ENCODE results near the gene BCL2. TPM values are rescaled to one million over a fixed set of nuclear protein-coding genes. Genes with fewer than 3 reads are reported as not detected.
A peak's percentile ranks its signal among the peaks of the same experiment; 100 is the strongest.

The BCL2 gene
- total and polyA plus RNA-seq, 8 donors: 6.3 to 11.3 (median 10.8) TPM

- intact Hi-C loops (cut with DNase I): no loop called here
- no peaks in the 10 kb centered on the region for H3K27me3 ChIP-seq
- H3K27ac ChIP-seq: no peak overlapping the region
- DNase-seq: no peak
- no peak overlapping the region for H3K4me3 ChIP-seq
- TF ChIP-seq CTCF (IDR thresholded peaks at IDR 0.05): no peak
- H3K9me3 ChIP-seq: no peaks in the 10 kb centered on the region
- H3K36me3 ChIP-seq: no peaks in the 10 kb centered on the region
- ATAC-seq: no peak
- peaks cover 9 to 33% of the 10 kb centered on the region in 2 donors for H3K4me1 ChIP-seq
Observed at GRCh38 chr18:63157293-63158011, 162.1 kb downstream of the BCL2 start.

- Histone ChIP-seq H3K4me3 (no peak overlapping the region), H3K36me3 (no peaks in the 10 kb centered on the region), H3K9me3 (no peaks in the 10 kb centered on the region), H3K4me1 (peaks cover 0 to 20% of the 10 kb centered on the region in 2 donors), H3K27ac (no peak overlapping the region), H3K27me3 (no peaks in the 10 kb centered on the region)
- no peak for TF ChIP-seq CTCF (IDR thresholded peaks at IDR 0.05)
- ATAC-seq (no peak), DNase-seq (no peak)
- intact Hi-C loops (cut with DNase I): no loop called here
Observed at GRCh38 chr18:63155910-63156773, 163.4 kb downstream of the BCL2 start.

- peak; percentile 68 to 79 for TF ChIP-seq CTCF (IDR thresholded peaks at IDR 0.05)
- peak; percentile 96 for ATAC-seq
- peak in 3 of 4 donors; percentile 63 to 80 (median 70) for DNase-seq
- Histone ChIP-seq H3K4me1 (peaks cover 0 to 12% of the 10 kb centered on the region in 2 donors), H3K4me3 (peak overlapping the region in 1 of 2 donors; percentile 9), H3K36me3 (no peaks in the 10 kb centered on the region), H3K9me3 (no peaks in the 10 kb centered on the region), H3K27me3 (no peaks in the 10 kb centered on the region), H3K27ac (no peak overlapping the region)
- intact Hi-C loops (cut with DNase I): no loop called here
Observed at GRCh38 chr18:63155169-63155852, 164.3 kb downstream of the BCL2 start.

GRCh38 chr18:63154350-63155152, 165.0 kb downstream of the BCL2 start:
- intact Hi-C loops (cut with DNase I): no loop called here
- ATAC-seq (no peak), DNase-seq (no peak)
- Histone ChIP-seq H3K4me3 (no peak overlapping the region), H3K4me1 (peaks cover 0 to 10% of the 10 kb centered on the region in 2 donors), H3K27ac (no peak overlapping the region), H3K9me3 (no peaks in the 10 kb centered on the region), H3K36me3 (no peaks in the 10 kb centered on the region), H3K27me3 (no peaks in the 10 kb centered on the region)
- no peak for TF ChIP-seq CTCF (IDR thresholded peaks at IDR 0.05)

Data from left lung (tissue), 10 donors.